T-helper 2 cell treated with Interferon-gamma antibody and Interleukin-4, amounts not matched to agents 5 μg/mL and 100 μg/mL, for 36 hours (primary cell): Measurements from ENCODE around the gene LBHD2.
A peak's percentile ranks its signal among the peaks of the same experiment; 100 is the strongest.

Source experiments
- DNase-seq: peaks from one replicate; pipeline ENCODE4 v3.0.0; 2021; ENCODE audit warnings: low spot score
- H3K27ac Mint-ChIP-seq: one replicate; pipeline ENCODE4 v1.8.0; 2021; ENCODE audit warnings: mild to moderate bottlenecking, mixed read lengths
- H3K27me3 Mint-ChIP-seq: one replicate; pipeline ENCODE4 v1.8.0; 2021; ENCODE audit warnings: low read depth, mixed read lengths
- H3K36me3 Mint-ChIP-seq: one replicate; pipeline ENCODE4 v1.8.0; 2021; ENCODE audit warnings: low read depth, mixed read lengths
- H3K4me1 Mint-ChIP-seq: one replicate; pipeline ENCODE4 v1.8.0; 2021; ENCODE audit warnings: low read depth, mixed read lengths
- H3K4me3 Mint-ChIP-seq: one replicate; pipeline ENCODE4 v1.8.0; 2022; ENCODE audit warnings: mild to moderate bottlenecking, moderate library complexity, mixed read lengths
- H3K9me3 Mint-ChIP-seq: one replicate; pipeline ENCODE4 v1.8.0; 2021; ENCODE audit warnings: mixed read lengths

Gene LBHD2

GRCh38 chr14:103073876-103074728, 9.9 kb upstream of the LBHD2 start:
- peaks cover 7% of the 10 kb centered on the region for H3K27me3 Mint-ChIP-seq
- peak overlapping the region; percentile 27 for H3K4me3 Mint-ChIP-seq
- no peak for DNase-seq
- H3K4me1 Mint-ChIP-seq = no peaks in the 10 kb centered on the region
- no peak overlapping the region for H3K27ac Mint-ChIP-seq
- H3K9me3 Mint-ChIP-seq = no peaks in the 10 kb centered on the region
- H3K36me3 Mint-ChIP-seq = no peaks in the 10 kb centered on the region

- H3K27me3 Mint-ChIP-seq = peaks cover 7% of the 10 kb centered on the region
- H3K4me3 Mint-ChIP-seq = peak overlapping the region; percentile 27
- no peaks in the 10 kb centered on the region for H3K4me1 Mint-ChIP-seq
- no peaks in the 10 kb centered on the region for H3K9me3 Mint-ChIP-seq
- H3K36me3 Mint-ChIP-seq = no peaks in the 10 kb centered on the region
- no peak overlapping the region for H3K27ac Mint-ChIP-seq
- DNase-seq = no peak
These were observed 9.2 kb upstream of the LBHD2 start for GRCh38 chr14:103074729-103075367.

- H3K4me1 Mint-ChIP-seq = no peaks in the 10 kb centered on the region
- no peaks in the 10 kb centered on the region for H3K9me3 Mint-ChIP-seq
- H3K4me3 Mint-ChIP-seq = no peak overlapping the region
- DNase-seq = peak; percentile 55
- no peak overlapping the region for H3K27ac Mint-ChIP-seq
- peaks cover 7% of the 10 kb centered on the region for H3K27me3 Mint-ChIP-seq
- no peaks in the 10 kb centered on the region for H3K36me3 Mint-ChIP-seq
These were observed 5.6 kb upstream of the LBHD2 start for GRCh38 chr14:103078420-103078749.

GRCh38 chr14:103078860-103079587, 5.0 kb upstream of the LBHD2 start:
- H3K4me1 Mint-ChIP-seq = no peaks in the 10 kb centered on the region
- H3K9me3 Mint-ChIP-seq = no peaks in the 10 kb centered on the region
- H3K27ac Mint-ChIP-seq = no peak overlapping the region
- H3K36me3 Mint-ChIP-seq = no peaks in the 10 kb centered on the region
- no peak for DNase-seq
- H3K4me3 Mint-ChIP-seq = no peak overlapping the region
- peaks cover 7% of the 10 kb centered on the region for H3K27me3 Mint-ChIP-seq

GRCh38 chr14:103081951-103082350, 2.1 kb upstream of the LBHD2 start:
- no peak overlapping the region for H3K4me3 Mint-ChIP-seq
- H3K27ac Mint-ChIP-seq = no peak overlapping the region
- no peaks in the 10 kb centered on the region for H3K36me3 Mint-ChIP-seq
- no peaks in the 10 kb centered on the region for H3K9me3 Mint-ChIP-seq
- H3K27me3 Mint-ChIP-seq = peaks cover 7% of the 10 kb centered on the region
- H3K4me1 Mint-ChIP-seq = no peaks in the 10 kb centered on the region
- no peak for DNase-seq

GRCh38 chr14:103085106-103086091, 1.4 kb downstream of the LBHD2 start:
- Mint-ChIP-seq H3K27me3 (peaks cover 5% of the 10 kb centered on the region), H3K4me1 (no peaks in the 10 kb centered on the region), H3K4me3 (no peak overlapping the region), H3K9me3 (no peaks in the 10 kb centered on the region), H3K36me3 (no peaks in the 10 kb centered on the region), H3K27ac (no peak overlapping the region)
- no peak for DNase-seq

- Mint-ChIP-seq H3K9me3 (no peaks in the 10 kb centered on the region), H3K4me3 (no peak overlapping the region), H3K27ac (no peak overlapping the region), H3K36me3 (no peaks in the 10 kb centered on the region), H3K27me3 (peaks cover 5% of the 10 kb centered on the region), H3K4me1 (peaks cover 3% of the 10 kb centered on the region)
- no peak for DNase-seq
These were observed 2.8 kb downstream of the LBHD2 start for GRCh38 chr14:103086771-103087342.

- Mint-ChIP-seq H3K9me3 (no peaks in the 10 kb centered on the region), H3K27me3 (peaks cover 5% of the 10 kb centered on the region), H3K4me3 (no peak overlapping the region), H3K4me1 (peaks cover 3% of the 10 kb centered on the region), H3K36me3 (no peaks in the 10 kb centered on the region), H3K27ac (no peak overlapping the region)
- DNase-seq = no peak
These were observed 3.4 kb downstream of the LBHD2 start for GRCh38 chr14:103087343-103087835.

- Mint-ChIP-seq H3K27me3 (peaks cover 5% of the 10 kb centered on the region), H3K4me1 (peaks cover 3% of the 10 kb centered on the region), H3K36me3 (no peaks in the 10 kb centered on the region), H3K9me3 (no peaks in the 10 kb centered on the region), H3K27ac (no peak overlapping the region), H3K4me3 (no peak overlapping the region)
- DNase-seq = no peak
These were observed 4.9 kb downstream of the LBHD2 start for GRCh38 chr14:103088921-103089320.

- Mint-ChIP-seq H3K4me3 (no peak overlapping the region), H3K9me3 (no peaks in the 10 kb centered on the region), H3K27me3 (peaks cover 3% of the 10 kb centered on the region), H3K36me3 (no peaks in the 10 kb centered on the region), H3K27ac (no peak overlapping the region), H3K4me1 (peaks cover 3% of the 10 kb centered on the region)
- no peak for DNase-seq
These were observed 5.7 kb downstream of the LBHD2 start for GRCh38 chr14:103089386-103090335.

GRCh38 chr14:103090481-103091020, 6.5 kb downstream of the LBHD2 start:
- peak overlapping the region; percentile 63 for H3K4me3 Mint-ChIP-seq
- H3K27ac Mint-ChIP-seq = no peak overlapping the region
- peaks cover under 1% of the 10 kb centered on the region for H3K27me3 Mint-ChIP-seq

More at GRCh38 chr14:103090481-103091020, 6.5 kb downstream of the LBHD2 start:
- peaks cover 3% of the 10 kb centered on the region for H3K4me1 Mint-ChIP-seq
- DNase-seq = no peak
- no peaks in the 10 kb centered on the region for H3K36me3 Mint-ChIP-seq
- no peaks in the 10 kb centered on the region for H3K9me3 Mint-ChIP-seq
